ENCODE results near the gene CCDC124. TPM values are rescaled to one million over a fixed set of nuclear protein-coding genes. Genes with fewer than 3 reads are reported as not detected.
A peak's percentile ranks its signal among the peaks of the same experiment; 100 is the strongest.

Gene CCDC124
- total RNA-seq, 4 donors from 2014 or later = 36.9 to 93.5 (median 41.4) TPM

- in situ Hi-C loops (cut with MboI; ENCODE audit: low pct_ligation_motif_present in 1 of 4, low pct_unique_long_range_greater_than_20kb in 1 of 4, low sequenced_read_pairs in 3 of 4) = loop anchor here in 3 of 4 donors (5.0 to 25.0 kb wide), 3 partner anchors 42 to 112 kb away; no protein-coding TSS in a partner anchor
- TF ChIP-seq POLR2A (IDR thresholded peaks at IDR 0.05) (no peak), POLR2AphosphoS5 (IDR thresholded peaks at IDR 0.05) (no peak), EP300 (IDR thresholded peaks at IDR 0.05; ENCODE audit: low read depth) (no peak)
- TF ChIP-seq, protein P1, sequence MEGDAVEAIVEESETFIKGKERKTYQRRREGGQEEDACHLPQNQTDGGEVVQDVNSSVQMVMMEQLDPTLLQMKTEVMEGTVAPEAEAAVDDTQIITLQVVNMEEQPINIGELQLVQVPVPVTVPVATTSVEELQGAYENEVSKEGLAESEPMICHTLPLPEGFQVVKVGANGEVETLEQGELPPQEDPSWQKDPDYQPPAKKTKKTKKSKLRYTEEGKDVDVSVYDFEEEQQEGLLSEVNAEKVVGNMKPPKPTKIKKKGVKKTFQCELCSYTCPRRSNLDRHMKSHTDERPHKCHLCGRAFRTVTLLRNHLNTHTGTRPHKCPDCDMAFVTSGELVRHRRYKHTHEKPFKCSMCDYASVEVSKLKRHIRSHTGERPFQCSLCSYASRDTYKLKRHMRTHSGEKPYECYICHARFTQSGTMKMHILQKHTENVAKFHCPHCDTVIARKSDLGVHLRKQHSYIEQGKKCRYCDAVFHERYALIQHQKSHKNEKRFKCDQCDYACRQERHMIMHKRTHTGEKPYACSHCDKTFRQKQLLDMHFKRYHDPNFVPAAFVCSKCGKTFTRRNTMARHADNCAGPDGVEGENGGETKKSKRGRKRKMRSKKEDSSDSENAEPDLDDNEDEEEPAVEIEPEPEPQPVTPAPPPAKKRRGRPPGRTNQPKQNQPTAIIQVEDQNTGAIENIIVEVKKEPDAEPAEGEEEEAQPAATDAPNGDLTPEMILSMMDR (IDR thresholded peaks at IDR 0.05) = no peak
- Histone ChIP-seq H3K4me1 (peaks cover 28 to 52% (median 43%) of the 10 kb centered on the region in 4 donors), H3K4me3 (no peak overlapping the region), H3K27me3 (peaks cover 64% of the 10 kb centered on the region), H3K36me3 (no peaks in the 10 kb centered on the region), H3K27ac (no peak overlapping the region), H3K9me3 (no peaks in the 10 kb centered on the region)
- no peak for DNase-seq
- intact Hi-C loops (cut with DNase I; ENCODE audit: low total_unique reads) = no loop called here
- WGBS, 2 donors (ENCODE audit: low coverage in 1 of 2) = 21% methylated on average over 11 of the region's 11 CpGs; no CpG with 5 or more reads in 1 of the 2 donors
Measured at GRCh38 chr19:17949956-17950309, 17.1 kb downstream of the CCDC124 start.

DNA sequence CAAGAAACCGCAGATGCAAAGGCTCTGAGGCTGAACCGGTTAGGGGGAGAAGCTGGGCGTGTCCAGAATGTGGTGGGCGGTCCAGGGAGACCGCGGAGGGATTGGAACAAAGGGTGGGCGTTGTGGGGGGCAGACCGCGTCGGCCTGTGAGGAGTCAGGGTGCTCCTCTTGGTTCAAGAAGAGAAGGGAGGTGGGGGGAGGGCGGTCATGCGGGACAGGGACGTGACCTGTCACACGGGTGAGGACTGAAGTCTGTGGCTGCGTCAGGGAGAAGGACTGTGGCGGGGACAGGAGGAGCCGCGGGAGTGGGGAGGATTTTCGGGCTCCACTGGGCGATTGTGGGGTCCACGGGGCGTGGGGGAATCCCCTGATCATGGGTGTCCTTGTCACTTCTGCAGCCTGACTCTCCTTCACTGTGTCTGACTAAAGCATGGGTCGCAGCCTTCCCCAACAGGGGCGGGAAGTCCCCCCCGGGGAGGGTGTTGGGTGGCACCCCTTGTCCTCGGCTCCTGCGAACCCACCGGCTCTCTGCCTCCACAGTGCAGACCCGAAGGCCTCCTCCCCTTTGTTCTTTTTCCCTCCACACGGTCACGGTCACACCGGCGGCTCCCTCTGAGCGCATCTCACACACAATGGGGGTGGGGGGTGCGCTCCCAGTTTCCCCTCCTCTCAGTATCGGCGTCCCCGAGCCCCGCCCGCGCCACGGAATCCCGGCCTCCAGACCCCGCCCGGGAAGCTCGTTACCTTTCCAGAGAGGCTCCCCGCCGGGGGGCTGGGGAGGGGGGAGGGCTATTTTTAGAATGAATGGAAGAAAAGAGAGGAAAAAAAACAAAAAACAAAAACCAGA, 17.7 kb downstream of the CCDC124 start:
- H3K27me3 ChIP-seq = peaks cover 67% of the 10 kb centered on the region
- H3K4me1 ChIP-seq = peaks cover 28 to 52% (median 43%) of the 10 kb centered on the region in 4 donors
- DNase-seq = no peak
- TF ChIP-seq EP300 (IDR thresholded peaks at IDR 0.05; ENCODE audit: low read depth) (no peak), POLR2AphosphoS5 (IDR thresholded peaks at IDR 0.05) (no peak), POLR2A (IDR thresholded peaks at IDR 0.05) (no peak)
- TF ChIP-seq, protein P1 (IDR thresholded peaks at IDR 0.05) = no peak
- no peak overlapping the region for H3K4me3 ChIP-seq
- H3K36me3 ChIP-seq = no peaks in the 10 kb centered on the region
- WGBS, 2 donors (ENCODE audit: low coverage in 1 of 2) = 0 to 2% methylated on average over 14 to 38 of the region's 48 CpGs
- intact Hi-C loops (cut with DNase I; ENCODE audit: low total_unique reads) (no loop called here), in situ Hi-C loops (cut with MboI; ENCODE audit: low pct_ligation_motif_present in 1 of 4, low pct_unique_long_range_greater_than_20kb in 1 of 4, low sequenced_read_pairs in 3 of 4) (loop anchor here in 1 of 4 donors (5.0 kb wide), 1 partner anchor 42 kb away; no protein-coding TSS in a partner anchor)
- H3K9me3 ChIP-seq = no peaks in the 10 kb centered on the region
- H3K27ac ChIP-seq = no peak overlapping the region

DNA sequence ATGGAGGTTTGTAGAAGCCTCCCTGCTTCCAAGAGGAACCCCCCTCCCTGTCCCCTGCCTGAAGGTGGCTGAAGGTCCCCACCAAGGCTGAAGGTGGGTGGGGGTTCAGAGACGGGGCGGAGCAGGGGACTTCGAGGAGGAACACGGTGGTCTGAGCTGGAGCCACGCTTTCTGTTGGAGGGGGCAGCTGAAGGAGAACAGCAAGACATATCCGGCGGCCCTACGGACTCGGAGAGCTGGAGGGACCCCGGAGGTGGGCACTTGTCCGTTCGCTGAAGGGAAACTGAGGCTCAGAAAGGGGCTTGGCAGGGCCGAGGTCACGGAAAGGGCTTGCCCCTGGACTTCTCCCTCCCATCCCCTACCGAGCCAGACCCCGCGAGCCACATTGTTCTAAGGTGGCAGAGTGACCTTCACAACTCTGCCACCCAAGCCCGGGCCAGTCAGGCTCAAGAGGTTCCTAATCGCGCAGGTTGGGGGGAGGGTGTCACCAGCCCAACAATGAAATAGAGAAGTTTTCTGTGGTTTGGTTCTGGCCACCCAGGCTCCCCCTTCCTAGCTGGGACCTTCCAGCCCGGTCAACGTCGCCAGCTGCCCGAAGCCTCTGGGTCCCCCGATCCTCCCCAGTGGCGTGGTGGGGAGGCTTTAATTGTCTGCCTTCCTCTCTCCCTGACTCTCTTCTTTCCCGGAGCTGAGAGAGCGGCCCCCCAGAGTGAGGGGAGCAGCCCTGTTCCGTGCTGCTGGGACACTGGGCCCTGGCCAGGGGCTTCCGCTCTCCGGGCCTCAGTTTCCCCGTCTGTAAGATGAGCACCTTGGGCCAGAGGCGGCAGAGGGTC, 18.6 kb downstream of the CCDC124 start:
- no peaks in the 10 kb centered on the region for H3K36me3 ChIP-seq
- H3K27ac ChIP-seq = no peak overlapping the region
- DNase-seq = no peak
- peaks cover 76% of the 10 kb centered on the region for H3K27me3 ChIP-seq
- intact Hi-C loops (cut with DNase I; ENCODE audit: low total_unique reads) = no loop called here
- peak overlapping the region in 1 of 4 donors; percentile 0 for H3K4me3 ChIP-seq
- 7% methylated on average over 33 of the region's 33 CpGs; no CpG with 5 or more reads in 1 of the 2 donors for WGBS, 2 donors (ENCODE audit: low coverage in 1 of 2)
- peaks cover 28 to 52% (median 43%) of the 10 kb centered on the region in 4 donors for H3K4me1 ChIP-seq
- in situ Hi-C loops (cut with MboI; ENCODE audit: low pct_ligation_motif_present in 1 of 4, low pct_unique_long_range_greater_than_20kb in 1 of 4, low sequenced_read_pairs in 3 of 4) = loop anchor here in 1 of 4 donors (5.0 kb wide), 1 partner anchor 41 kb away; no protein-coding TSS in a partner anchor
- TF ChIP-seq, protein P1 (IDR thresholded peaks at IDR 0.05) = no peak
- TF ChIP-seq EP300 (IDR thresholded peaks at IDR 0.05; ENCODE audit: low read depth) (no peak), POLR2A (IDR thresholded peaks at IDR 0.05) (no peak), POLR2AphosphoS5 (IDR thresholded peaks at IDR 0.05) (no peak)
- H3K9me3 ChIP-seq = no peaks in the 10 kb centered on the region

Data from transverse colon (tissue), 4 donors.